Inferior parietal cortex (tissue), 1 donor: ENCODE results near the gene HIVEP2.

Experiments
- DNase-seq: peaks from one replicate; pipeline ENCODE4 v3.0.0-alpha.2; 2016; ENCODE audit errors: extremely low spot score

Gene HIVEP2

GRCh38 chr6:142786476-142786875 lies 158.5 kb downstream of the HIVEP2 start:
- no peak for DNase-seq

DNA sequence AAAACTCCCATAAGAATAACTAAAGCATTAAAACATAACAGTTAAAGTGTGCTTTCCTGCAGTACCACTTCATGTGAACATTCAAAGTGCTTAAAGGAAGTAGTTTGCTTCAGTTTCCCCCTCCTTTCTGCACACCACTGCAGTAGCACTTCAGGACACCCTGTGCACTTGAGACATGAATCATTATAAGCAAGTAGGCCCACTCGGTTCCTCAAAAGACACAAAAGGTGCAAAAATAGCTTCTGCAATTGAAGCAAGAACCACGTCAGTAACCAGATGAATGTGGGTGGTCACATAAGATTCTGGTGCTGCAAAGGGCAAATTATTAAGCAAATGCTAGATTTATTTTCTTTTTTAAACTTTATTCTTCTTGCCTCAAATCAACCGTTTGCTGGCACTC lies 160.6 kb downstream of the HIVEP2 start:
- no peak for DNase-seq

DNA sequence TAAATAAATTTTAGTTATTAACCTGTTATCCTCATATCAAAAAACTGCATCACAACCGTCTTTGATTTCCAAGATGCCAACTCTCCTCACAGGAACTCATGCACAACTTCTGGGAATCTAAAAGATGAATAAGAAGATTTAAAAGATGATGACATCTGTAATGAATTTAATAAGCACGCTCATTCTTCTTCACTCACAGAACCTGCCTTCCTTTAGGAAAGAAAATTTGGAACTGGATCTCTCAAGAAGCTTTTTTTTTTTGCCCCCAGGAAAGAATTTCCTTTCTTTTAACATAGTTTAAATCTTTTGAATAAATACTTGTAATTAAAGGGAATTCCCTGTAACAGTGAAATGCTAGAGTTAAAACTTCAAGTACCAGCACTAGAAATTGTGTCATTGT lies 161.5 kb downstream of the HIVEP2 start:
- no peak for DNase-seq

GRCh38 chr6:142781129-142781528 lies 163.8 kb downstream of the HIVEP2 start:
- DNase-seq, result no peak

DNA sequence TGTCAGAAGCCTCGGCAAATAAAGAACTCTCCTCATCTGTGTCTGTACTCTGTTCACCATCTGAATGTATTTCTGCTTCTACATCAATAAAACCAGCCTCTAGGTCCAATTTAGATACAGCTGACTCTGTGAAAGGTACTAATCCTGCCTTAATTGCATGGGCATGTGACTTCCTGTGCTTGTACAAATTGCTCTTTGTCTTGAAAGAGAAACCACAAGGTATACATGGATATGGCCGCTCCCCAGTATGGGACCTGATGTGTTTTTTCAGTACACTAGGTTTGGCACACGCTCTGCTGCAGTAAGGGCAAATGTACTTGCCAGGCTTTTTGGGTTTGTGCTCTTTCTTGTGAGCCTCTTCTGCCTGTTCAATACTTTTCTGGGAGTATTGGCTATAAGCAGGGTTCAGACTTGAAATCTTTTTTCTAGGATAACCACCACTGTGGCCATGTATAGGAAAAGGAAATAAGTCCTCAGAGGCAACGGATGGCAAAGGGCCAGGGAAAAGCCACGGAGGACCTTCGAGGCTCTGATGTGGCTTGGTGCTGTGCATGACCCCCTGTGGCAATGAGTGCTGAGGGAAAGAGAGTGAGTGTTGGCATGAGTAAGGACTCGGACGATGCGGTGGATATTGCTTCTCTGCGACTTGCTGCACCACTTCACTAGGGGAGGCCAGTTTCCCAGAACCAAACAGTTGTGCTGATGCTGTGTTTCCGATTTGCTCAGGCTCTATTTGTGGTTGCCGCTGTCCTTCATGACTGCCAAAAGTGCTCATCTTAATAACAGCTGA lies 170.9 kb downstream of the HIVEP2 start:
- DNase-seq, result no peak

GRCh38 chr6:142773324-142773723 lies 171.7 kb downstream of the HIVEP2 start:
- DNase-seq, result no peak

GRCh38 chr6:142771162-142771561 lies 173.8 kb downstream of the HIVEP2 start:
- no peak for DNase-seq

DNA sequence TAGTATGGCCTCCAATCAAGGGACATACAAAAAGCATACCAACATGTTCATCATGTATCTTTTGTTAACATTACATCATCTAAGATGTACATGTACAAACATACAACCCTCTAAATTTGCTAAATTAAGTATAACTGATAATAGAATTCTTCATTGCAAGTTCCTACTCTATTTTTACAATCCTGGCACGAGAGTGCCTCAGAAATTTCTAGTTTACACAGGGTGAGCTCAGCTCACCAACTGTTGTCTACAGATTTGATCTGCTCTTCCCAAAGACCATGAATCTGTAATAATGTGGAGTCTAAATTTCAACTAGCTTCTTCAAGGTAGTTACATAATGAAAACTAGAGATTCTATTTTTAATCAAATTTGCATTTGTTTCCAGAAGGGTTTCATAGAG lies 179.7 kb downstream of the HIVEP2 start:
- no peak for DNase-seq

DNA sequence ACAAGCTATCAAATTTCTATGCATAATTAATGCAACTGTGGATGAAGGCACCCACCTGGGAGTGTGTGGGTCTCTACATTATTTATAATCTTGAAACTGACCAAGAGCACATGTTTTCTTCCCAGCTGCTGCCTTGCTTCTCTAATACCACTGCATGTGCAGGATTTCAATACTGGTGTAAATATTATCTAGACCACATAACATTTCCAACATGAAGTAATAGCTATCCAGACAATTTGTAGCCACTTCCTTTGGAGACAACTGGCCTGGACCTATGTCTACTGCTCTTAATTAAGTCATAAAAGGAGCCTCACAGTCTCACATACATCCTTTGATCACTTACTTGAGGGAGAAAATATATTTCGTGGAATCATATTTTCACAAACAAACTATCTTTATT lies 180.7 kb downstream of the HIVEP2 start:
- DNase-seq, result no peak

DNA sequence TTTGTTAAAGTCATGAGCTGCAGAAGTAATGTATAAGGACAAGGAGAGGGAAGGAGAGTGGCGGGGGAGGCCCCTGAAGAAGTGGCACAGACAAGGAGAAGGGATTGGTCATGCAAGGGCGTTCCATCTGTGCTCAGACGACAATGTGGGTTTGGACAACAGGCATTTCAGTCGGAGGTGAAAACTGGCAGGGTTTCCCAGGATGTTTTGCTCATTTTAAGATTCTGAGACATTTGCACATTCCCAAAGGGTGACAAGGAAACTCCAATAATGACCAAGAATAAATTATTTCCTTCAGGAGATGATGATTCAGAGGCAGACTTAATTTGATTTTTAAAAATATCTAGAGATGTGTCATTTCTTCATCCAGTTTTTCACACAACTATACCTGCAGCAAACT lies 181.8 kb downstream of the HIVEP2 start:
- peak; percentile 36 for DNase-seq

- no peak for DNase-seq
Measured at GRCh38 chr6:142761756-142762155, 183.2 kb downstream of the HIVEP2 start.

DNA sequence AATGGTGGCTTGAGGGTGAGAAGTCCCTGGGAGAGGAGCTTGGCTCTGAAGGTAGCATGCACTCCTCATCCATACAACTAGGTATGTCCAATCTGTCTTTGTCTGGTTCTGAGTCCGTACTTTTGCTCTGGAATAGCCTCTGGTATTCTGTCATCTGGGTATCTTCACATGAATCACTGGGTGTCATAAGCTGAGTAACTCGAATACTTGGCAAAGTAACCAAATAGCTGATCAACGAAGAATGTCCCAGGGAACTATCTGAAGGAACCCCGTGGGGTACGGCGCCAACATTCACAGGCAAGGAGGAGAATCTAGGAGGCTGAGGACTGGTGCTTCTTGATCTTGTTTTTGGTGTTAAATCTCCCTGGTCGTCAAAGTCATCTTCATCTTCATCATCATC lies 184.8 kb downstream of the HIVEP2 start:
- DNase-seq, result no peak

- no peak for DNase-seq
Measured at GRCh38 chr6:142758629-142759025, 186.3 kb downstream of the HIVEP2 start.

GRCh38 chr6:142757852-142758628 lies 186.9 kb downstream of the HIVEP2 start:
- DNase-seq, result peak; percentile 35

GRCh38 chr6:142756215-142756630 lies 188.8 kb downstream of the HIVEP2 start:
- DNase-seq, result no peak

GRCh38 chr6:142753196-142753595 lies 191.8 kb downstream of the HIVEP2 start:
- no peak for DNase-seq

DNA sequence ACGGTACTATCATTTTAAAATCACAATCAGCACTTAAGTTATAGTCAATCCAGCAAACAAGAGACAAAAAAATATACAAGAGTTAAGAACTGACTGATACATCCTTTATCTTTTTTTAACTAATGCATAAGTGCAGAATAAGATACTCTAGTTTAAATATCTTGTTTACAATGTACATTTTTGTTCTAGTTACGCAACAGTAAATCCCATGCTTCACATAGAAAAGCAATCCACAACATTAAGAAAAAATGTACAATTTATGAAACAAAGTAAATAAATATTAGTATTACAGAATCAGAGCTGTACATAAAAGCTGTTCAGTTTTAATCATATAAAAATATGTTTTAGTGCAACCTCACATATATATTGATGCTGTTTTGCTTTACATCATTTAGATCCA lies 192.6 kb downstream of the HIVEP2 start:
- DNase-seq, result no peak

DNA sequence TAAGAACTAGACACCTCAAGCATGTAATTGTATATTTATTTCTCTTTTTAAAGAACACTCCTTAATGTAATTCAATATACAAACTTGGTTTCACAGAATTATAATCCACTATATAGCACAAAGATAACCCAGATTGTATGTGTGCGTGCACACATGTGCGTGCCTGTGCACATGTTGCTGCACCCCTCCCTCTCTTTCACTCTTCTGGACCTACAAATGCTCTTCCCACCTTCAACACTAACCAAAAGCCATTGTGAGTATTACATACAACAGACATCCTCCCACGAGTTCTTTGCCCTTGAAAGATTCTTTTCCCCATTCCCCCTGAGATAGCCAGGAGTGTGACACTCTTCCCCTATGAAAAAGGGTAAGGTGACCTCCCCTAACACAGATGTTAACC lies 193.5 kb downstream of the HIVEP2 start:
- no peak for DNase-seq

- no peak for DNase-seq
Measured at GRCh38 chr6:142750998-142751397, 194.0 kb downstream of the HIVEP2 start.

GRCh38 chr6:142749556-142749955 lies 195.4 kb downstream of the HIVEP2 start:
- DNase-seq, result no peak

DNA sequence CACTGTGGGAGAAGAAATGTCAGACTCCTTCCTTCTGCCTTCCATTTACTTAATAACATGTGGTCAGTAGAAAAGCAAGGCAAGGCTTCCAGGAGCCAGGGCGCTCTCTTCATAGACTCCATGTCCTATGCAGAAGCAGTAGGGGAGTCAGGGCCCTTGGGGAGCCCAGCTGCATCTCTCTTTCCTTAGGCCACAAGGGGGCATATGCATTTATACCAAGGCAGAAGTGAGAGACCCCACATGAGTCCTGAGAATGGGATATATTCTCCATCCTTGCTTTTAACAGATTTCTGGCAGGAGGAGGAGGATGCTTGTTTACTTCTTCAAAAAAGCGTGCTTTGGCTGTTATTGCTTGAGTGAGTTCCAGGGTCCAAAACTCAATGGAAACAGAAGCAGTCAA lies 198.5 kb downstream of the HIVEP2 start:
- no peak for DNase-seq

DNA sequence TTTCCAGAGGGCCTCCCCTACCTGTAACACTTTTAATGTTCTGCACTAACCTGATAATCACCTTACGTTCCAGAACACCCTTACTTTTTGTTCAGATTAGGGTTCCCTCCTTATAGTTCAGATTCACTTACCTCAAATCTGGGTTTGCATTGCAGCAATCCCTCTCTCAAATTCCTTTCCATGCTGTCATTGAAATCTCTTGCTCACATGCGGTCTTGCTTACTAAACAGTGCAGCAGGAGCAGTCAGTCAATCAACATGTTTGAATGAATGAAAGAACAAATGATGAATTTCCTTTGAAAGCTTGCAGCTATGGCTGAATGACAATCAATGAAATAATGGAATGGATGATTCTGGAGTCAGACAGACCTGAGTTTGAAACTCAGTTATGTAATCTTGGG lies 200.1 kb downstream of the HIVEP2 start:
- no peak for DNase-seq

- DNase-seq, result no peak
Measured at GRCh38 chr6:142740449-142740848, 204.5 kb downstream of the HIVEP2 start.
